T-helper 2 cell treated with Interferon-gamma antibody and Interleukin-4, amounts not matched to agents 100 ng/mL and 5 ng/mL, for 36 hours (primary cell): ENCODE measurements around the gene EIF4H. TPM values are rescaled to one million over a fixed set of nuclear protein-coding genes. Genes with fewer than 3 reads are reported as not detected.

Experiments used
- intact Hi-C: fragments of 100-400 bp; cut with micrococcal nuclease; formaldehyde crosslinking; loops from one replicate; pipeline ENCODE4 v1.15.1; 2023
- total RNA-seq: library from RNA; stranded (reverse); gene quantifications from 2 replicates; pipeline ENCODE4 v1.2.3, GENCODE V29; 2022

EIF4H gene
- total RNA-seq, 1 donor from 2014 or later, result 291 TPM

GRCh38 chr7:74197449-74198124 is 23.4 kb downstream of the EIF4H start:
- intact Hi-C loops, result no loop called here

- intact Hi-C loops, result no loop called here
Measured at GRCh38 chr7:74199551-74200355, 25.6 kb downstream of the EIF4H start.

GRCh38 chr7:74202841-74203556 is 28.8 kb downstream of the EIF4H start:
- intact Hi-C loops, result no loop called here

- intact Hi-C loops, result no loop called here
Measured at GRCh38 chr7:74203956-74204618, 29.9 kb downstream of the EIF4H start.

GRCh38 chr7:74206052-74206451 is 31.9 kb downstream of the EIF4H start:
- intact Hi-C loops, result loop anchor here (1.0 to 5.0 kb wide), 3 partner anchors 81 to 195 kb away; partner anchors contain the start of gene CLIP2

- intact Hi-C loops, result loop anchor here (1.0 to 5.0 kb wide), 3 partner anchors 81 to 195 kb away; partner anchors contain the start of gene CLIP2
Measured at GRCh38 chr7:74206589-74207120, 32.5 kb downstream of the EIF4H start.

GRCh38 chr7:74207586-74207985 is 33.4 kb downstream of the EIF4H start:
- intact Hi-C loops, result loop anchor here (2.0 to 5.0 kb wide), 2 partner anchors 80 to 139 kb away; partner anchors contain the start of gene CLIP2

- intact Hi-C loops, result loop anchor here (5.0 kb wide), 1 partner anchor 79 kb away; the partner anchor contains the start of gene CLIP2
Measured at GRCh38 chr7:74208241-74208640, 34.1 kb downstream of the EIF4H start.

- intact Hi-C loops, result no loop called here
Measured at GRCh38 chr7:74212661-74213060, 38.5 kb downstream of the EIF4H start.

- intact Hi-C loops, result no loop called here
Measured at GRCh38 chr7:74214816-74215630, 40.9 kb downstream of the EIF4H start.

- intact Hi-C loops, result loop anchor here (2.0 kb wide), 1 partner anchor 39 kb away; the partner anchor contains the start of gene RFC2
Measured at GRCh38 chr7:74215921-74216320, 41.8 kb downstream of the EIF4H start.

- intact Hi-C loops, result loop anchor here (2.0 kb wide), 1 partner anchor 38 kb away; the partner anchor contains the start of gene RFC2
Measured at GRCh38 chr7:74216361-74216761, 42.2 kb downstream of the EIF4H start.

GRCh38 chr7:74217455-74218342 is 43.5 kb downstream of the EIF4H start:
- intact Hi-C loops, result loop anchor here (2.0 kb wide), 1 partner anchor 37 kb away; the partner anchor contains the start of gene RFC2

- intact Hi-C loops, result no loop called here
Measured at GRCh38 chr7:74218343-74218698, 44.2 kb downstream of the EIF4H start.

GRCh38 chr7:74219416-74219815 is 45.3 kb downstream of the EIF4H start:
- intact Hi-C loops, result no loop called here

GRCh38 chr7:74220229-74220628 is 46.1 kb downstream of the EIF4H start:
- intact Hi-C loops, result no loop called here

- intact Hi-C loops, result no loop called here
Measured at GRCh38 chr7:74221713-74222112, 47.6 kb downstream of the EIF4H start.

GRCh38 chr7:74222851-74223710 is 48.9 kb downstream of the EIF4H start:
- intact Hi-C loops, result no loop called here
